Measurements from ENCODE around the gene LGALS1.
A peak's percentile ranks its signal among the peaks of the same experiment; 100 is the strongest.
"Not testable (repeated sequence)": the region's sequence is repeated elsewhere in the genome, so short reads cannot be mapped to it uniquely, and the experiment has no call there.

Gene LGALS1

GRCh38 chr22:37639771-37640590, 35.5 kb upstream of the LGALS1 start:
- DNase-seq, result no peak

GRCh38 chr22:37640591-37641560, 34.6 kb upstream of the LGALS1 start:
- DNase-seq, result no peak

- DNase-seq, result no peak
Observed at GRCh38 chr22:37641561-37641949, 33.9 kb upstream of the LGALS1 start.

GRCh38 chr22:37643225-37643847, 32.1 kb upstream of the LGALS1 start:
- DNase-seq, result peak; percentile 49

GRCh38 chr22:37647317-37647716, 28.1 kb upstream of the LGALS1 start:
- no peak for DNase-seq

- DNase-seq, result no peak
Observed at GRCh38 chr22:37647928-37648327, 27.5 kb upstream of the LGALS1 start.

- no peak for DNase-seq
Observed at GRCh38 chr22:37650463-37651136, 24.8 kb upstream of the LGALS1 start.

GRCh38 chr22:37654563-37655251, 20.7 kb upstream of the LGALS1 start:
- no peak for DNase-seq

- DNase-seq, result no peak
Observed at GRCh38 chr22:37655252-37655563, 20.2 kb upstream of the LGALS1 start.

- DNase-seq, result not testable (repeated sequence)
Observed at GRCh38 chr22:37656583-37656982, 18.9 kb upstream of the LGALS1 start.

- DNase-seq, result no peak
Observed at GRCh38 chr22:37657590-37658132, 17.8 kb upstream of the LGALS1 start.

- DNase-seq, result peak; percentile 97
Observed at GRCh38 chr22:37658133-37659065, 17.0 kb upstream of the LGALS1 start, which contains the start of gene PDXP. Gene PDXP (plus strand): TSS chr22:37658723. CDS start chr22:37658783, 60 bp downstream.

- DNase-seq, result no peak
Observed at GRCh38 chr22:37659066-37659896, 16.2 kb upstream of the LGALS1 start.

- DNase-seq, result no peak
Observed at GRCh38 chr22:37659897-37660708, 15.3 kb upstream of the LGALS1 start.

- DNase-seq, result no peak
Observed at GRCh38 chr22:37660709-37661045, 14.8 kb upstream of the LGALS1 start.

GRCh38 chr22:37661160-37661924, 14.1 kb upstream of the LGALS1 start:
- no peak for DNase-seq

GRCh38 chr22:37662039-37662438, 13.4 kb upstream of the LGALS1 start:
- no peak for DNase-seq

- DNase-seq, result no peak
Observed at GRCh38 chr22:37663521-37664140, 11.8 kb upstream of the LGALS1 start.
